Mesothelial cell of epicardium (in vitro differentiated cells): ENCODE data around the gene TUBA4B. TPM values are rescaled to one million over a fixed set of nuclear protein-coding genes. Genes with fewer than 3 reads are reported as not detected.

ENCODE experiments used
- DNase-seq, 2 experiments: peaks; one replicate each; pipeline ENCODE4 v3.0.0; 2021; ENCODE audit warnings: low spot score in 2 of 2; ENCODE audit not compliant: unreplicated experiment in 2 of 2
- H3K27ac Mint-ChIP-seq: 2 replicates; pipeline ENCODE4 v1.8.0; 2021; ENCODE audit warnings: mixed read lengths
- H3K27me3 Mint-ChIP-seq: 2 replicates; pipeline ENCODE4 v1.8.0; 2021; ENCODE audit warnings: low read depth, mixed read lengths
- H3K36me3 Mint-ChIP-seq: 2 replicates; pipeline ENCODE4 v1.8.0; 2021; ENCODE audit warnings: mixed read lengths
- H3K4me1 Mint-ChIP-seq: 2 replicates; pipeline ENCODE4 v1.8.0; 2021; ENCODE audit warnings: mixed read lengths
- H3K4me3 Mint-ChIP-seq: 2 replicates; pipeline ENCODE4 v1.8.0; 2021; ENCODE audit warnings: mild to moderate bottlenecking, moderate library complexity, mixed read lengths
- H3K9me3 Mint-ChIP-seq: 2 replicates; pipeline ENCODE4 v1.8.0; 2021; ENCODE audit warnings: mixed read lengths
- total RNA-seq: library from RNA; stranded (reverse); gene quantifications from 3 replicates; pipeline ENCODE4 v1.2.1, GENCODE V29; 2021
- TF ChIP-seq, protein P1 (sequence below): fragments of 200-600 bp; sonication (generic); IDR thresholded peaks from one replicate; pipeline ENCODE4 v1.5.0; 2021; ENCODE audit warnings: antibody characterized with exemption; ENCODE audit not compliant: unreplicated experiment

Gene TUBA4B
- total RNA-seq, 1 donor from 2014 or later = not detected

DNA sequence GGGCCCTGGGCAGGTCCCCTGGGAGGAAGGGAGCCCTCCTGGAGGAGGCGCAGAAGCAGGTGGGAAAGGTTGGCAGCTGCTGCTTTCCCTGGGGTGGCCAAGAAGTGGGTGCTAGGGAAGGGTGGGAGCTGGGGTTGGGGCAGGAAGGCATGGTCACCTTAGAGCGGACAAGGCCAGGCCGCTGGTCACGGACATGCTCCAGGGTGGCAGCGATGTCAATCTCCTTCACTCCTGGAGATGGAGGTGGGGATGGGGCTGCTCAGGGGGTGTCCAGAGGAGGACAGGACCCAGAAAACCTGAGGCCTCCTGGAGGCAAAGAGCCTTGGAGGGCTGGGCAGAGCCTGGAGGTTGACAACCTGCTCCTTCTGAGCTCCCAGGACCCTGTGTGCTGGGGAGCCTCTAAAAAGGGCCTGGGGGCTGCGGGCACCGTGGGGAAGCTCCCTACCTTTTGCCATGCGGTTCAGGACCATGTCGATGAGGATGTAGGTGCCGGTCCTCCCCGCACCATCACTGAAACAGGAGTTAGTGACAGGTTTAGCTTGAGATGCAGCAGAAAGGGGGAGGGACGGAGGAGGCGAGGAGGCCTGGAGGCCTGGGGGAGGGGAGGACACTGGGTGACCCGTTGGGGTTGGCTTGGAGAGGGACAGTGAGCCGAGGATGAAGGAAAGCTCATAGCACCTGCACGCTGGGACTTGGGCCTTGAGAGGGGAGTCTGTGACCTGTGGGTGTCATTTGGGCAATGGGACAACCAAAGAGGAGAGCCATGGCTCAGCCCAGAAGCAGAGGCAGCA lies 37.5 kb downstream of the TUBA4B start:
- H3K36me3 Mint-ChIP-seq = no peaks in the 10 kb centered on the region
- peaks cover 15% of the 10 kb centered on the region for H3K4me1 Mint-ChIP-seq
- no peak overlapping the region for H3K27ac Mint-ChIP-seq
- TF ChIP-seq, protein P1, sequence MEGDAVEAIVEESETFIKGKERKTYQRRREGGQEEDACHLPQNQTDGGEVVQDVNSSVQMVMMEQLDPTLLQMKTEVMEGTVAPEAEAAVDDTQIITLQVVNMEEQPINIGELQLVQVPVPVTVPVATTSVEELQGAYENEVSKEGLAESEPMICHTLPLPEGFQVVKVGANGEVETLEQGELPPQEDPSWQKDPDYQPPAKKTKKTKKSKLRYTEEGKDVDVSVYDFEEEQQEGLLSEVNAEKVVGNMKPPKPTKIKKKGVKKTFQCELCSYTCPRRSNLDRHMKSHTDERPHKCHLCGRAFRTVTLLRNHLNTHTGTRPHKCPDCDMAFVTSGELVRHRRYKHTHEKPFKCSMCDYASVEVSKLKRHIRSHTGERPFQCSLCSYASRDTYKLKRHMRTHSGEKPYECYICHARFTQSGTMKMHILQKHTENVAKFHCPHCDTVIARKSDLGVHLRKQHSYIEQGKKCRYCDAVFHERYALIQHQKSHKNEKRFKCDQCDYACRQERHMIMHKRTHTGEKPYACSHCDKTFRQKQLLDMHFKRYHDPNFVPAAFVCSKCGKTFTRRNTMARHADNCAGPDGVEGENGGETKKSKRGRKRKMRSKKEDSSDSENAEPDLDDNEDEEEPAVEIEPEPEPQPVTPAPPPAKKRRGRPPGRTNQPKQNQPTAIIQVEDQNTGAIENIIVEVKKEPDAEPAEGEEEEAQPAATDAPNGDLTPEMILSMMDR = no peak
- DNase-seq = no peak
- peaks cover 7% of the 10 kb centered on the region for H3K27me3 Mint-ChIP-seq
- H3K4me3 Mint-ChIP-seq = no peak overlapping the region
- no peaks in the 10 kb centered on the region for H3K9me3 Mint-ChIP-seq

DNA sequence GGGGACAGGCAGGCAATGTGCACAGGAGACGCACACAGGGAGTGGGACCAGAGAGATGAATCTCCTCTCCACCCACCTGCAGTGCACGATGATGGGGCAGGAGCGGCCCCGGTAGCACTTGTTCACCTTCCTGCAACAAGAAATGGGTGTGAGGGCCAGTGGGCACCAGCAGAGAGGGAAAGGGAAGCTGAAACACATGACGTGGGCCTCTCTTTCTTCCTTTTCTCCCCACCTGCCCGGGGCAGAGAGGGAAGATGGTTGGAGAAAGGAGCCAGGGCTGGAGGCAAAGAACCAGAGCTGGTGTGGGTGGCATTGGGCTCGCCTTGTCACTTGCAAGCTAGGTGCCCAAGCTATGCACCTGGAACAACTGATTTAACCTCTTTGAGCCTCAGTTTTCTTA lies 38.4 kb downstream of the TUBA4B start:
- Mint-ChIP-seq H3K4me3 (no peak overlapping the region), H3K9me3 (no peaks in the 10 kb centered on the region), H3K4me1 (peaks cover 11% of the 10 kb centered on the region), H3K36me3 (no peaks in the 10 kb centered on the region), H3K27ac (no peak overlapping the region), H3K27me3 (peaks cover 13% of the 10 kb centered on the region)
- TF ChIP-seq, protein P1 = no peak
- DNase-seq = no peak

DNA sequence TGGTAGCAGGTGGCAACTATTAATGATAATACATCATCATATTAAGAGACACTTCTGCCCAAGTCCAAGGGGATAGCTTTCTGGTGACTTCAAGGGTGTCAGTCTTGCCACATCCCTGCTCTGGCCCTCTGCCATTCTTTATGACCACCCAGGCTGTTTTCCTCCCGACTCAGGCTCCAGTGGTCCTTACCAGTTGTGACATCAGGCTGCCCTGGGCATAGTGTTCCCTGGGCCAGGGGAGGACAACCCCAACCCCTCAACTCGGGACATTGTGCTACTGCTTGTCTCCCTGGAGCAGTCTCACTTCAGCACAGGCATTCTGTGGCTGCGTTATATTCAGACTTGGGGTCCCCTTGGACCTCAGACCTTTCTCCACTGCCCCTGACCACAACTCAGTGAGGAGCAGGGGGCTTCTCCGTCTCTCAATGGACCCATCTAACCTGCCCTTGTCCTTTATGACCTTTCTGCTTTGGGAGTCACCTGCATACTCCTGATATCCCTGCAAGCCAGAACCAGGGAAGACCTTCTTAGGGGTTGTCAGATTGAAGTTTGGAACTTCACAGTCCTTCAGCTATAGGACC lies 39.0 kb downstream of the TUBA4B start:
- Mint-ChIP-seq H3K36me3 (no peaks in the 10 kb centered on the region), H3K27ac (no peak overlapping the region), H3K4me1 (peaks cover 9% of the 10 kb centered on the region), H3K4me3 (no peak overlapping the region), H3K27me3 (peaks cover 14% of the 10 kb centered on the region), H3K9me3 (no peaks in the 10 kb centered on the region)
- peak in 1 of 2 experiments; percentile 20 for DNase-seq
- TF ChIP-seq, protein P1 = no peak

DNA sequence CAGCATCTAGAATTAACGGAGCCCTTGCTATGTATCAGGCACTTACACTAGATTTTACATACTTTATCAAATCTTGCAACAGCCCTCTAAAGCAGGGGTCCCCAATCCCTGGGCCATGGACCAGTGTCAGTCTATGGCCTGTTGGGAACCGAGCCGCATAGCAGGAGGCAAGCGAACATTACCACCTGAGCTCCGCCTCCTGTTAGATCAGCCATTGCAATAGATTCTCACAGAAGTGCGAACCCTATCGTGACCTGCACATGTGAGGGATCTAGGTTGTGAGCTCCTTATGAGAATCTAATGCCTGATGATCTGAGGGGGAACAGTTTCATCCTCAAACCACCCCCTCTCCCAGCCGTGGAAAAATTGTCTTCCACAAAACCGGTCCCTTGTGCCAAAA lies 39.6 kb downstream of the TUBA4B start:
- Mint-ChIP-seq H3K4me1 (peaks cover 9% of the 10 kb centered on the region), H3K9me3 (no peaks in the 10 kb centered on the region), H3K27ac (no peak overlapping the region), H3K27me3 (peaks cover 18% of the 10 kb centered on the region), H3K4me3 (no peak overlapping the region), H3K36me3 (no peaks in the 10 kb centered on the region)
- DNase-seq = peak in 1 of 2 experiments; percentile 26
- TF ChIP-seq, protein P1 = no peak

DNA sequence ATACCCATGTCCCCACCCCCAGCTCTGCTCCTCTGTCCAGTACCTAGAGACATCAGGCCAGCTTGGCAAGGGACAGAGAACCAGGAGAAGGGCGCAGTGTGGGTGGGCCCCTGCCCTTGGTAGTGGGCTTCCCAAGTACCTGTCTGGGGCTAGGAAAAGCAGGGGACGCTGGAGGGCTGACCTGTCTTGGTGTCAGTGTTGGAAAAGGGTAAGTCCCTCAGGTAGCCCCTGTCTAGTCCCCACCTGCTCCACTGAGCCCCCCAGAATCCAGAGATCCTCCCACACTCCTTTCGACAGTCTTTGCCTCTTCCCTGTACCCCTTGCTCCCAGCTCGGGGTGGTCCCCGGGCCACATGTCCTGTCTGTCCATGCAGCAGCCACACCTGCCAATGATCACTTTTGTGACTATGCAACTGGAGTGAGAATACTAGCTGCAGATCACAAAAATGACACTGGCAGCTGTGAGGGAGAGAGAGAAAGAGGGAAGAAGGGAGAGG lies 40.7 kb downstream of the TUBA4B start:
- H3K9me3 Mint-ChIP-seq = no peaks in the 10 kb centered on the region
- peak overlapping the region; percentile 72 for H3K4me3 Mint-ChIP-seq
- H3K27me3 Mint-ChIP-seq = peaks cover 23% of the 10 kb centered on the region
- H3K27ac Mint-ChIP-seq = peak overlapping the region; percentile 68
- DNase-seq = peak in 1 of 2 experiments; percentile 33
- no peaks in the 10 kb centered on the region for H3K36me3 Mint-ChIP-seq
- H3K4me1 Mint-ChIP-seq = peaks cover 9% of the 10 kb centered on the region
- TF ChIP-seq, protein P1 = no peak
